NT2/D1 (cell line): Measurements from ENCODE around the gene AGFG2.

ENCODE experiments used
- SUZ12 ChIP-seq: IDR thresholded peaks from 2 replicates; pipeline ENCODE4 v1.6.1; 2011; ENCODE audit not compliant: insufficient read length, insufficient read depth; ENCODE audit errors: extremely low read depth
- YY1 ChIP-seq: IDR thresholded peaks from 2 replicates; pipeline ENCODE4 v1.6.1; 2011; ENCODE audit not compliant: insufficient read length, insufficient read depth
- ZNF274 ChIP-seq: IDR thresholded peaks from 2 replicates; pipeline ENCODE4 v1.6.1; 2011; ENCODE audit warnings: mild to moderate bottlenecking, low read depth, low read length

DNA sequence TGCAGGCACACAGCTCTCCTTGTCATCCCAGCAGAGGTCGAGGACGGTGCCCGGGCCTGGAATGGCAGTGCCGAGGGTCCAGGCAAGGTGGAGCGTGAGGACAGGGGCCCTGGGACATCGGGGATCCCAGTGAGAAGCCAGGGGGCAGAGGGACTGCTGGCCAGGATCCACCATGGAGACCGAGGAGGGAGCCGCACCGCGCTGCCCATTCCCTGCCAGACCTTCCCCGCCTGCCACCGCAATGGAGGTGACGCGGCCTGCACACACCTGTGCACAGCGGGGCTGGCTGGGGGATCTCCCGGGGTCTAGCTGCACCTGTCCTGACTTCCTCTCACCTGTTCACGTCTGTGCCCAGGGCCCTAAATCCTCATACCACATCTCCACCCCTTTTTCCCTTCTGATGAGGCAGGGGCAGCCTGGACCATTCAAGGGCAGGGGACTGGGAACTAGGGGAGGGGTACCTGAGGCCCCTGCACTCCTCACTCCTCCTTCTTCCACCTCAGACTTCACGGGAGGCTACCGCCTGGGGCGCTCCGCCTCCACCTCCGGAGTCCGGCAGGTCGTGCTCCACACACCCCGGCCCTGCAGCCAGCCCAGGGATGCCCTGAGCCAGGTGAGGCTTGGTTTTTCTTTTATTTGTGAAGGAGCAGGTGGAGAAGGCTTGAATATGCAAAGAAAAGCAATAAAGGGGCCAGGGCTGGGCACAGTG is 48.4 kb upstream of the AGFG2 start:
- TF ChIP-seq SUZ12 (no peak), ZNF274 (no peak), YY1 (no peak)
